OCI-LY7 (cell line): Measurements from ENCODE around the gene PCLAF.
"Not testable (repeated sequence)": the region's sequence is repeated elsewhere in the genome, so short reads cannot be mapped to it uniquely, and the experiment has no call there.

Source experiments
- EZH2phosphoT487 ChIP-seq: fragments of 200-600 bp; sonication (generic); IDR thresholded peaks from 2 replicates; pipeline ENCODE4 v1.6.1; 2018; ENCODE audit warnings: low read depth, borderline replicate concordance, mild to moderate bottlenecking, mixed run types, antibody characterized with exemption, low read length, moderate library complexity, mixed read lengths
- TF ChIP-seq, protein P1 (sequence below): fragments of 200-600 bp; sonication (generic); conservative IDR thresholded peaks from 2 replicates; pipeline ENCODE4 v1.5.1; 2014; ENCODE audit warnings: mild to moderate bottlenecking, antibody characterized with exemption, low read length, moderate library complexity, mixed read lengths

DNA sequence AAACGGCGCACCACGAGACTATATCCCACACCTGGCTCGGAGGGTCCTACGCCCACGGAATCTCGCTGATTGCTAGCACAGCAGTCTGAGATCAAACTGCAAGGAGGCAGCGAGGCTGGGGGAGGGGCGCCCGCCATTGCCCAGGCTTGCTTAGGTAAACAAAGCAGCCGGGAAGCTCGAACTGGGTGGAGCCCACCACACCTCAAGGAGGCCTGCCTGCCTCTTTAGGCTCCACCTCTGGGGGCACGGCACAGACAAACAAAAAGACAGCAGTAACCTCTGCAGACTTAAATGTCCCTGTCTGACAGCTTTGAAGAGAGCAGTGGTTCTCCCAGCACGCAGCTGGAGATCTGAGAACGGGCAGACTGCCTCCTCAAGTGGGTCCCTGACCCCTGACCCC, 54.3 kb downstream of the PCLAF start:
- TF ChIP-seq, protein P1, sequence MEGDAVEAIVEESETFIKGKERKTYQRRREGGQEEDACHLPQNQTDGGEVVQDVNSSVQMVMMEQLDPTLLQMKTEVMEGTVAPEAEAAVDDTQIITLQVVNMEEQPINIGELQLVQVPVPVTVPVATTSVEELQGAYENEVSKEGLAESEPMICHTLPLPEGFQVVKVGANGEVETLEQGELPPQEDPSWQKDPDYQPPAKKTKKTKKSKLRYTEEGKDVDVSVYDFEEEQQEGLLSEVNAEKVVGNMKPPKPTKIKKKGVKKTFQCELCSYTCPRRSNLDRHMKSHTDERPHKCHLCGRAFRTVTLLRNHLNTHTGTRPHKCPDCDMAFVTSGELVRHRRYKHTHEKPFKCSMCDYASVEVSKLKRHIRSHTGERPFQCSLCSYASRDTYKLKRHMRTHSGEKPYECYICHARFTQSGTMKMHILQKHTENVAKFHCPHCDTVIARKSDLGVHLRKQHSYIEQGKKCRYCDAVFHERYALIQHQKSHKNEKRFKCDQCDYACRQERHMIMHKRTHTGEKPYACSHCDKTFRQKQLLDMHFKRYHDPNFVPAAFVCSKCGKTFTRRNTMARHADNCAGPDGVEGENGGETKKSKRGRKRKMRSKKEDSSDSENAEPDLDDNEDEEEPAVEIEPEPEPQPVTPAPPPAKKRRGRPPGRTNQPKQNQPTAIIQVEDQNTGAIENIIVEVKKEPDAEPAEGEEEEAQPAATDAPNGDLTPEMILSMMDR: not testable (repeated sequence)
- not testable (repeated sequence) for TF ChIP-seq EZH2phosphoT487
